Measurements from ENCODE around the gene PIPOX.

DNA sequence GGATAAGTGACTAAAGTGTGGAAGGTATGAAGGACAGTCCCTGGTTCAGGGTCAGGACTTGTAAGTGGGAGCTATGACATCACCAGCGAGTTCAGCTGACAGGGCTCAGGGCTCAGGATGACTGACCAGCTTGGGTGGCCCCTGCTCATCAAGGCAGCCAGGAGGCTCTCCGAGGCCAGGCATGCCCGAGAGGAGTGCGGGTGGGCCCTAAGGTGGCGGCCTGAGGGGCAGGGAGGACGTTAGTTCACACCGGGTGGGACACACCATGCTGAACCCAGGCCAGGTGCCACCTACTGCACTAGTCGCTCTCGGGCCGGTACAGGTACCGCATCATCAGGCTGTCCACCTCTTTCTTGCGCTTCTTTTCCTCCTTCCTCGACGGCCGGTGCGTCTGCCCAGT is 36.5 kb downstream of the PIPOX start:
- TF ChIP-seq CTCF (conservative IDR thresholded peaks at IDR 0.05 in 1 of 2, IDR thresholded peaks at IDR 0.05 in 1 of 2; ENCODE audit: extremely low read depth in 1 of 2, insufficient read depth in 1 of 2, low read depth in 1 of 2, low read length in 2 of 2) (no peak), EZH2 (IDR thresholded peaks at IDR 0.05; ENCODE audit: borderline replicate concordance, low read length) (no peak)

Data from mammary epithelial cell (primary cell).